ENCODE results near the gene TRIM17.

- TF ChIP-seq, protein P1, sequence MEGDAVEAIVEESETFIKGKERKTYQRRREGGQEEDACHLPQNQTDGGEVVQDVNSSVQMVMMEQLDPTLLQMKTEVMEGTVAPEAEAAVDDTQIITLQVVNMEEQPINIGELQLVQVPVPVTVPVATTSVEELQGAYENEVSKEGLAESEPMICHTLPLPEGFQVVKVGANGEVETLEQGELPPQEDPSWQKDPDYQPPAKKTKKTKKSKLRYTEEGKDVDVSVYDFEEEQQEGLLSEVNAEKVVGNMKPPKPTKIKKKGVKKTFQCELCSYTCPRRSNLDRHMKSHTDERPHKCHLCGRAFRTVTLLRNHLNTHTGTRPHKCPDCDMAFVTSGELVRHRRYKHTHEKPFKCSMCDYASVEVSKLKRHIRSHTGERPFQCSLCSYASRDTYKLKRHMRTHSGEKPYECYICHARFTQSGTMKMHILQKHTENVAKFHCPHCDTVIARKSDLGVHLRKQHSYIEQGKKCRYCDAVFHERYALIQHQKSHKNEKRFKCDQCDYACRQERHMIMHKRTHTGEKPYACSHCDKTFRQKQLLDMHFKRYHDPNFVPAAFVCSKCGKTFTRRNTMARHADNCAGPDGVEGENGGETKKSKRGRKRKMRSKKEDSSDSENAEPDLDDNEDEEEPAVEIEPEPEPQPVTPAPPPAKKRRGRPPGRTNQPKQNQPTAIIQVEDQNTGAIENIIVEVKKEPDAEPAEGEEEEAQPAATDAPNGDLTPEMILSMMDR (IDR thresholded peaks at IDR 0.05 in 2 of 3, conservative IDR thresholded peaks at IDR 0.05 in 1 of 3; ENCODE audit: borderline replicate concordance in 1 of 3, insufficient read depth in 1 of 3, low read depth in 2 of 3, low read length in 2 of 3), result no peak
- TF ChIP-seq EZH2 (IDR thresholded peaks at IDR 0.05), result no peak
- no peak for TF ChIP-seq SIN3A (IDR thresholded peaks at IDR 0.05; ENCODE audit: low read depth)
- no peak for TF ChIP-seq POLR2A (IDR thresholded peaks at IDR 0.05; ENCODE audit: borderline replicate concordance, extremely low read depth, insufficient read depth, insufficient read length)
- no peak for TF ChIP-seq POLR2AphosphoS5 (IDR thresholded peaks at IDR 0.05; ENCODE audit: low read depth, low read length)
- TF ChIP-seq, protein P2, sequence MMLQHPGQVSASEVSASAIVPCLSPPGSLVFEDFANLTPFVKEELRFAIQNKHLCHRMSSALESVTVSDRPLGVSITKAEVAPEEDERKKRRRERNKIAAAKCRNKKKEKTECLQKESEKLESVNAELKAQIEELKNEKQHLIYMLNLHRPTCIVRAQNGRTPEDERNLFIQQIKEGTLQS (IDR thresholded peaks at IDR 0.05), result no peak
- TF ChIP-seq, protein P3, sequence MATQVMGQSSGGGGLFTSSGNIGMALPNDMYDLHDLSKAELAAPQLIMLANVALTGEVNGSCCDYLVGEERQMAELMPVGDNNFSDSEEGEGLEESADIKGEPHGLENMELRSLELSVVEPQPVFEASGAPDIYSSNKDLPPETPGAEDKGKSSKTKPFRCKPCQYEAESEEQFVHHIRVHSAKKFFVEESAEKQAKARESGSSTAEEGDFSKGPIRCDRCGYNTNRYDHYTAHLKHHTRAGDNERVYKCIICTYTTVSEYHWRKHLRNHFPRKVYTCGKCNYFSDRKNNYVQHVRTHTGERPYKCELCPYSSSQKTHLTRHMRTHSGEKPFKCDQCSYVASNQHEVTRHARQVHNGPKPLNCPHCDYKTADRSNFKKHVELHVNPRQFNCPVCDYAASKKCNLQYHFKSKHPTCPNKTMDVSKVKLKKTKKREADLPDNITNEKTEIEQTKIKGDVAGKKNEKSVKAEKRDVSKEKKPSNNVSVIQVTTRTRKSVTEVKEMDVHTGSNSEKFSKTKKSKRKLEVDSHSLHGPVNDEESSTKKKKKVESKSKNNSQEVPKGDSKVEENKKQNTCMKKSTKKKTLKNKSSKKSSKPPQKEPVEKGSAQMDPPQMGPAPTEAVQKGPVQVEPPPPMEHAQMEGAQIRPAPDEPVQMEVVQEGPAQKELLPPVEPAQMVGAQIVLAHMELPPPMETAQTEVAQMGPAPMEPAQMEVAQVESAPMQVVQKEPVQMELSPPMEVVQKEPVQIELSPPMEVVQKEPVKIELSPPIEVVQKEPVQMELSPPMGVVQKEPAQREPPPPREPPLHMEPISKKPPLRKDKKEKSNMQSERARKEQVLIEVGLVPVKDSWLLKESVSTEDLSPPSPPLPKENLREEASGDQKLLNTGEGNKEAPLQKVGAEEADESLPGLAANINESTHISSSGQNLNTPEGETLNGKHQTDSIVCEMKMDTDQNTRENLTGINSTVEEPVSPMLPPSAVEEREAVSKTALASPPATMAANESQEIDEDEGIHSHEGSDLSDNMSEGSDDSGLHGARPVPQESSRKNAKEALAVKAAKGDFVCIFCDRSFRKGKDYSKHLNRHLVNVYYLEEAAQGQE (IDR thresholded peaks at IDR 0.05; ENCODE audit: low read depth), result no peak
Measured at GRCh38 chr1:228364068-228364705, 52.5 kb downstream of the TRIM17 start.

Measured in HCT116 (cell line).